Erythroblast (primary cell): Measurements from ENCODE around the gene ATG2B.

ENCODE experiments used
- GATA1 ChIP-seq: IDR thresholded peaks from 2 replicates; pipeline ENCODE4 v1.6.1; 2011; ENCODE audit warnings: low read depth, mild to moderate bottlenecking, control low read depth, low read length, moderate library complexity
- POLR2A ChIP-seq: IDR thresholded peaks from 2 replicates; pipeline ENCODE4 v1.6.1; 2011; ENCODE audit warnings: mild to moderate bottlenecking, low read length

- TF ChIP-seq POLR2A (no peak), GATA1 (no peak)
Observed at GRCh38 chr14:96318836-96319235, 44.3 kb downstream of the ATG2B start.
